Heart left ventricle (tissue), 13 donors: ENCODE results near the gene CLEC12A.

Source experiments
- POLR2A ChIP-seq, 2 donors: fragments of 450-650 bp; IDR thresholded peaks; one replicate each; pipeline ENCODE4 v1.6.1; 2017; ENCODE audit warnings: antibody characterized with exemption in 2 of 2, mild to moderate bottlenecking in 2 of 2, moderate library complexity in 2 of 2
- TF ChIP-seq, protein P1 (sequence below), 12 donors: fragments of 200-600 bp; sonication (generic) in 4 of 12; IDR thresholded peaks; one replicate each; pipeline versions ENCODE4 v1.5.0 to v1.8.0; 2018 to 2022; ENCODE audit warnings: antibody characterized with exemption in 12 of 12, mild to moderate bottlenecking in 5 of 12
- donor health status: ischemic (EF 13 %, LVEDD 7.1; RV severe dilation, severe dysfunction).
- donor health status: DM: no; HTN: yes; CAD: no.
- donor health status: DM: no; HTN: no; CAD: no.
- donor health status: ischemic (EF 25% LVEDD 6.9; RV normal size, moderate dysfunction).
- donor health status: ischemic (EF 25% LVEDD 5.7; RV mildly dilated, moderate dysfunction).
- donor health status: ischemic (EF 35%, LVEDD 5.7; RV mildly dilated, moderate dysfunction).
- donor health status: nonischemic (EF 11% LVEDD 7.7; RV severe dilation, severe dysfunction).
- donor health status: DM: yes; HTN: yes; CAD: no.
- donor health status: PGD.
- donor health status: ischemic (EF 29% LVEDD 5.4; RV normal size, mild dysfunction).
- donor health status: nonischemic (EF 23%, LVEDD 6.1; RV moderate dilation, normal function).

DNA sequence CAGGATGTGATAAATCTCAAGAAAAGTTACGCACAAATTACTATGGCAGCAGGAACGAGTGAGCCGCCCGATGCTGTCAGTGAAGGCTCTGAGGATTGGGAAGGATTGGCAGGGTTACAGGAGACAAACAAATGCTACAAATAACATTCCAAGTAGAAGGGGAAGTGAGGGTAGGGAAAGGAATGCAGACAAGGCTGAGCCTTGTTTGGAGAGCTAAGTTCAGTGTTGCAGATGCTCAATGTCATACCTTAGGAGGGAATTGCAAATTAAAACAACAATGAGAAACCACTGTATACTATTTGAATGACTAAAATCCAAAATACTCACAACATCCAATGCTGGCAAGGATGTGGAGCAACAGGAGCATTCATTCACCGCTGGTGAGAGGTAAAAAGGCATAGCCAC lies 60.6 kb downstream of the CLEC12A start:
- TF ChIP-seq, protein P1, sequence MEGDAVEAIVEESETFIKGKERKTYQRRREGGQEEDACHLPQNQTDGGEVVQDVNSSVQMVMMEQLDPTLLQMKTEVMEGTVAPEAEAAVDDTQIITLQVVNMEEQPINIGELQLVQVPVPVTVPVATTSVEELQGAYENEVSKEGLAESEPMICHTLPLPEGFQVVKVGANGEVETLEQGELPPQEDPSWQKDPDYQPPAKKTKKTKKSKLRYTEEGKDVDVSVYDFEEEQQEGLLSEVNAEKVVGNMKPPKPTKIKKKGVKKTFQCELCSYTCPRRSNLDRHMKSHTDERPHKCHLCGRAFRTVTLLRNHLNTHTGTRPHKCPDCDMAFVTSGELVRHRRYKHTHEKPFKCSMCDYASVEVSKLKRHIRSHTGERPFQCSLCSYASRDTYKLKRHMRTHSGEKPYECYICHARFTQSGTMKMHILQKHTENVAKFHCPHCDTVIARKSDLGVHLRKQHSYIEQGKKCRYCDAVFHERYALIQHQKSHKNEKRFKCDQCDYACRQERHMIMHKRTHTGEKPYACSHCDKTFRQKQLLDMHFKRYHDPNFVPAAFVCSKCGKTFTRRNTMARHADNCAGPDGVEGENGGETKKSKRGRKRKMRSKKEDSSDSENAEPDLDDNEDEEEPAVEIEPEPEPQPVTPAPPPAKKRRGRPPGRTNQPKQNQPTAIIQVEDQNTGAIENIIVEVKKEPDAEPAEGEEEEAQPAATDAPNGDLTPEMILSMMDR (IDR thresholded peaks at IDR 0.05) = no peak
- TF ChIP-seq POLR2A (IDR thresholded peaks at IDR 0.05) = no peak
